Uterus (tissue), 2 donors: Measurements from ENCODE around the gene RPAP3.

Experiments used
- POLR2A ChIP-seq, 2 donors: fragments of 450-650 bp; IDR thresholded peaks; one replicate each; pipeline ENCODE4 v1.6.1; 2016; ENCODE audit warnings: antibody characterized with exemption in 2 of 2, mild to moderate bottlenecking in 1 of 2, moderate library complexity in 1 of 2
- TF ChIP-seq, protein P1 (sequence below), 4 experiments: fragments of 200-600 bp in 2 of 4; fragments of 450-650 bp in 2 of 4; sonication (generic) in 2 of 4; IDR thresholded peaks; one replicate each; pipeline ENCODE4 v1.5.1; 2016 to 2019; ENCODE audit warnings: antibody characterized with exemption in 4 of 4, mild to moderate bottlenecking in 2 of 4, moderate library complexity in 1 of 4

- TF ChIP-seq, protein P1, sequence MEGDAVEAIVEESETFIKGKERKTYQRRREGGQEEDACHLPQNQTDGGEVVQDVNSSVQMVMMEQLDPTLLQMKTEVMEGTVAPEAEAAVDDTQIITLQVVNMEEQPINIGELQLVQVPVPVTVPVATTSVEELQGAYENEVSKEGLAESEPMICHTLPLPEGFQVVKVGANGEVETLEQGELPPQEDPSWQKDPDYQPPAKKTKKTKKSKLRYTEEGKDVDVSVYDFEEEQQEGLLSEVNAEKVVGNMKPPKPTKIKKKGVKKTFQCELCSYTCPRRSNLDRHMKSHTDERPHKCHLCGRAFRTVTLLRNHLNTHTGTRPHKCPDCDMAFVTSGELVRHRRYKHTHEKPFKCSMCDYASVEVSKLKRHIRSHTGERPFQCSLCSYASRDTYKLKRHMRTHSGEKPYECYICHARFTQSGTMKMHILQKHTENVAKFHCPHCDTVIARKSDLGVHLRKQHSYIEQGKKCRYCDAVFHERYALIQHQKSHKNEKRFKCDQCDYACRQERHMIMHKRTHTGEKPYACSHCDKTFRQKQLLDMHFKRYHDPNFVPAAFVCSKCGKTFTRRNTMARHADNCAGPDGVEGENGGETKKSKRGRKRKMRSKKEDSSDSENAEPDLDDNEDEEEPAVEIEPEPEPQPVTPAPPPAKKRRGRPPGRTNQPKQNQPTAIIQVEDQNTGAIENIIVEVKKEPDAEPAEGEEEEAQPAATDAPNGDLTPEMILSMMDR (IDR thresholded peaks at IDR 0.05): no peak
- TF ChIP-seq POLR2A (IDR thresholded peaks at IDR 0.05): no peak
These were observed 88.4 kb downstream of the RPAP3 start for GRCh38 chr12:47617476-47617875.
